ENCODE measurements around the gene GFAP. TPM values are rescaled to one million over a fixed set of nuclear protein-coding genes. Genes with fewer than 3 reads are reported as not detected.

The GFAP gene
- polyA plus RNA-seq, 1 of the 3 experiments (the other 2 are of a cell fraction): 0.48 TPM

GRCh38 chr17:44902135-44902760 lies 13.1 kb downstream of the GFAP start:
- Histone ChIP-seq H3K4me2 (peak overlapping the region; percentile 91), H3K27ac (ENCODE audit: low read depth in 2 of 2, low read length in 1 of 2) (peak overlapping the region in 1 of 2 experiments; percentile 94; a peak in 2 of 4 replicates), H3K4me3 (ENCODE audit: low read depth in 2 of 2, low read length in 1 of 2) (no peak overlapping the region), H3K79me2 (ENCODE audit: insufficient read depth) (peaks cover 19% of the 10 kb centered on the region), H4K20me1 (ENCODE audit: insufficient read depth) (no peaks in the 10 kb centered on the region), H3K4me1 (ENCODE audit: control insufficient read depth in 1 of 2, insufficient read depth in 2 of 2, low read depth in 1 of 2, low read length in 1 of 2) (peaks cover 8 to 47% of the 10 kb centered on the region in 2 experiments; a peak in 3 of 4 replicates), H3K9ac (peak overlapping the region; percentile 47; the same call in 1 of the 2 replicates), H3K9me2 (no peaks in the 10 kb centered on the region), H3K36me3 (replicated peaks in 1 of 2; ENCODE audit: control insufficient read depth in 1 of 2, insufficient read depth in 2 of 2, low read length in 1 of 2) (no peaks in the 10 kb centered on the region), H3F3A (replicated peaks; ENCODE audit: insufficient read depth) (peaks cover 32% of the 10 kb centered on the region), H3K9me3 (no peaks in the 10 kb centered on the region), H3K27me3 (ENCODE audit: insufficient read depth) (no peaks in the 10 kb centered on the region), H2AFZ (ENCODE audit: low read depth) (no peak overlapping the region; the same call in 1 of the 2 replicates)
- WGBS (ENCODE audit: low lambda C conversion rate): 85% methylated on average over 17 of the region's 17 CpGs
- ChIA-PET POLR2A (no interaction called here), CTCF (interaction anchor here (1.1 to 6.8 kb wide), 7 partner anchors 9 to 247 kb away, joined by 3 to 38 read pairs (median 4); partner anchors contain the start of gene ACBD4)
- no peak for DNase-seq
- TF ChIP-seq MXI1 (IDR thresholded peaks at IDR 0.05; ENCODE audit: low read depth, low read length): no peak
- no peak for TF ChIP-seq SIN3A (IDR thresholded peaks at IDR 0.05; ENCODE audit: borderline replicate concordance, low read depth, low read length)
- no peak for TF ChIP-seq YY1 (IDR thresholded peaks at IDR 0.05; ENCODE audit: low read depth)
- TF ChIP-seq REST (IDR thresholded peaks at IDR 0.05; ENCODE audit: low read depth, low read length): no peak
- TF ChIP-seq TAF1 (IDR thresholded peaks at IDR 0.05; ENCODE audit: borderline replicate concordance, low read depth, low read length): no peak
- no peak for TF ChIP-seq RXRA (IDR thresholded peaks at IDR 0.05; ENCODE audit: borderline replicate concordance, low read depth)
- TF ChIP-seq, protein P1, sequence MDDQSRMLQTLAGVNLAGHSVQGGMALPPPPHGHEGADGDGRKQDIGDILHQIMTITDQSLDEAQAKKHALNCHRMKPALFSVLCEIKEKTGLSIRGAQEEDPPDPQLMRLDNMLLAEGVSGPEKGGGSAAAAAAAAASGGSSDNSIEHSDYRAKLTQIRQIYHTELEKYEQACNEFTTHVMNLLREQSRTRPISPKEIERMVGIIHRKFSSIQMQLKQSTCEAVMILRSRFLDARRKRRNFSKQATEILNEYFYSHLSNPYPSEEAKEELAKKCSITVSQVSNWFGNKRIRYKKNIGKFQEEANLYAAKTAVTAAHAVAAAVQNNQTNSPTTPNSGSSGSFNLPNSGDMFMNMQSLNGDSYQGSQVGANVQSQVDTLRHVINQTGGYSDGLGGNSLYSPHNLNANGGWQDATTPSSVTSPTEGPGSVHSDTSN (IDR thresholded peaks at IDR 0.05): no peak
- no peak for TF ChIP-seq NFIC (IDR thresholded peaks at IDR 0.05; ENCODE audit: borderline replicate concordance)
- TF ChIP-seq, protein P2, sequence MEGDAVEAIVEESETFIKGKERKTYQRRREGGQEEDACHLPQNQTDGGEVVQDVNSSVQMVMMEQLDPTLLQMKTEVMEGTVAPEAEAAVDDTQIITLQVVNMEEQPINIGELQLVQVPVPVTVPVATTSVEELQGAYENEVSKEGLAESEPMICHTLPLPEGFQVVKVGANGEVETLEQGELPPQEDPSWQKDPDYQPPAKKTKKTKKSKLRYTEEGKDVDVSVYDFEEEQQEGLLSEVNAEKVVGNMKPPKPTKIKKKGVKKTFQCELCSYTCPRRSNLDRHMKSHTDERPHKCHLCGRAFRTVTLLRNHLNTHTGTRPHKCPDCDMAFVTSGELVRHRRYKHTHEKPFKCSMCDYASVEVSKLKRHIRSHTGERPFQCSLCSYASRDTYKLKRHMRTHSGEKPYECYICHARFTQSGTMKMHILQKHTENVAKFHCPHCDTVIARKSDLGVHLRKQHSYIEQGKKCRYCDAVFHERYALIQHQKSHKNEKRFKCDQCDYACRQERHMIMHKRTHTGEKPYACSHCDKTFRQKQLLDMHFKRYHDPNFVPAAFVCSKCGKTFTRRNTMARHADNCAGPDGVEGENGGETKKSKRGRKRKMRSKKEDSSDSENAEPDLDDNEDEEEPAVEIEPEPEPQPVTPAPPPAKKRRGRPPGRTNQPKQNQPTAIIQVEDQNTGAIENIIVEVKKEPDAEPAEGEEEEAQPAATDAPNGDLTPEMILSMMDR (IDR thresholded peaks at IDR 0.05): no peak

Measured in SK-N-SH (cell line).